GM12801 (cell line): Measurements from ENCODE around the gene SCAND1.

ENCODE experiments used
- TF ChIP-seq, protein P1 (sequence below): IDR thresholded peaks from one replicate; pipeline ENCODE4 v1.5.1; 2011; ENCODE audit warnings: control low read depth; ENCODE audit not compliant: insufficient read length; ENCODE audit errors: extremely low read depth

SCAND1 gene

DNA sequence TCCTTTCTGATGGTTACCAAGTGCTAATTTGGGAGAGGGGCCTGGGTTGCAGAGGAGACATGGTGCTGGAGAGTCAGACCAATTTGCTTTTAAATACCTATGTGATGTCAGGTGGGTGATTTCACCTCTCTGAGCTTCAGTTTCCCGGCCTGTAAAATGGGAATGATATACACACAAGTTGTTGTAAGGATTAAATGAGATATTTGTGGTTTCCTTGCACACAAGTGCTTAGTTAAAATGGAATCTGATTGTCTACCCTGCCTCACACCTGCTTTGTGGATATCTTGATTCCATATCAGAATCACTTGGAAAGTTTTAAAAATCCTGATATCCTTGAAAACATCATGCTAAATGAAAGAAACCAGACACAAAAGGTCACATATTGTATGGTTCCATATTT lies 44.5 kb downstream of the SCAND1 start:
- TF ChIP-seq, protein P1, sequence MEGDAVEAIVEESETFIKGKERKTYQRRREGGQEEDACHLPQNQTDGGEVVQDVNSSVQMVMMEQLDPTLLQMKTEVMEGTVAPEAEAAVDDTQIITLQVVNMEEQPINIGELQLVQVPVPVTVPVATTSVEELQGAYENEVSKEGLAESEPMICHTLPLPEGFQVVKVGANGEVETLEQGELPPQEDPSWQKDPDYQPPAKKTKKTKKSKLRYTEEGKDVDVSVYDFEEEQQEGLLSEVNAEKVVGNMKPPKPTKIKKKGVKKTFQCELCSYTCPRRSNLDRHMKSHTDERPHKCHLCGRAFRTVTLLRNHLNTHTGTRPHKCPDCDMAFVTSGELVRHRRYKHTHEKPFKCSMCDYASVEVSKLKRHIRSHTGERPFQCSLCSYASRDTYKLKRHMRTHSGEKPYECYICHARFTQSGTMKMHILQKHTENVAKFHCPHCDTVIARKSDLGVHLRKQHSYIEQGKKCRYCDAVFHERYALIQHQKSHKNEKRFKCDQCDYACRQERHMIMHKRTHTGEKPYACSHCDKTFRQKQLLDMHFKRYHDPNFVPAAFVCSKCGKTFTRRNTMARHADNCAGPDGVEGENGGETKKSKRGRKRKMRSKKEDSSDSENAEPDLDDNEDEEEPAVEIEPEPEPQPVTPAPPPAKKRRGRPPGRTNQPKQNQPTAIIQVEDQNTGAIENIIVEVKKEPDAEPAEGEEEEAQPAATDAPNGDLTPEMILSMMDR: no peak

DNA sequence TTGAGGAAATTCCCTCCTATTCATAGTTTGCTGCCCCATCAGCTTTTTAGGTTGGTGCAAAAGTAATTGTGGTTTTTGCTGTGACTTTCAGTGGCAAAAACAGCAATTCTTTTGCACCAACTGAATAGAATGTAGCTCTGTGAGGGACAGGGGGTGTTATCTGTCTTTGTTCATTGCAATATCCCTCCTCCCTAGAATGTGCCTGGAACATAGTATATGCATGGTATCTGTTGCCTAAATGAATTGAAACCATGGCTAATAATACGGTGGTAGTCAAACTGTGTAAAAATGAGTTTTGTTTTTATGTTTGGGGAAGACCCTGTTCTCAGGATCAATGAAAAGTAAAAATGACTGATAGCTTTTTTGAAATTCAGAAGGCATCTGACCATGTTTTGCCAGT lies 45.1 kb downstream of the SCAND1 start:
- TF ChIP-seq, protein P1: no peak

GRCh38 chr20:35908007-35908406 lies 46.3 kb downstream of the SCAND1 start:
- TF ChIP-seq, protein P1: no peak

- TF ChIP-seq, protein P1: no peak
These were observed 47.1 kb downstream of the SCAND1 start for GRCh38 chr20:35907017-35907701.

GRCh38 chr20:35904982-35905663 lies 49.2 kb downstream of the SCAND1 start:
- TF ChIP-seq, protein P1: no peak

DNA sequence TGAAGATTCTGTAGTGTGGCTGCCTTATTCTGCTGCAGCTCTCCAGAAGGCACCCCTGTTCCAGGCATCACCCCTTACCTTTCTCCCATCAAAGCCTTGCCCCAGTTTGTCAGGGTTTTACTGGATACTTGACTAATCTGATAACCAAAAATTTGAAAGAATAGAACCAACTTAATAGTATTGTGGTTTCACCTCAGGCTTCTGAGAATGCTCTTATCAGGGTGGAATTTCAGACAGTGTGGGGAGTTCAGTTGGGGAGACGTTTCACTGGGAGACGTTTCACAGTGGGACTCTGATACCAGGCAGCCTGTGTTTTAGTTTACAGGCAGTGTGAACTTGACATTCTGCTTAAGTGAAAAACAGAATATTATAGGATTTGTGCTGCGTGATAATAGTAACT lies 50.5 kb downstream of the SCAND1 start:
- TF ChIP-seq, protein P1: no peak
